GM21526 (cell line): Measurements from ENCODE around the gene ERAP2.

Experiments used
- ATAC-seq: cut with Tn5 transposase; IDR thresholded peaks from one replicate; pipeline ENCODE4 v1.9.1; 2021; ENCODE audit warnings: moderate library complexity; ENCODE audit not compliant: unreplicated experiment, low FRiP score

The ERAP2 gene

DNA sequence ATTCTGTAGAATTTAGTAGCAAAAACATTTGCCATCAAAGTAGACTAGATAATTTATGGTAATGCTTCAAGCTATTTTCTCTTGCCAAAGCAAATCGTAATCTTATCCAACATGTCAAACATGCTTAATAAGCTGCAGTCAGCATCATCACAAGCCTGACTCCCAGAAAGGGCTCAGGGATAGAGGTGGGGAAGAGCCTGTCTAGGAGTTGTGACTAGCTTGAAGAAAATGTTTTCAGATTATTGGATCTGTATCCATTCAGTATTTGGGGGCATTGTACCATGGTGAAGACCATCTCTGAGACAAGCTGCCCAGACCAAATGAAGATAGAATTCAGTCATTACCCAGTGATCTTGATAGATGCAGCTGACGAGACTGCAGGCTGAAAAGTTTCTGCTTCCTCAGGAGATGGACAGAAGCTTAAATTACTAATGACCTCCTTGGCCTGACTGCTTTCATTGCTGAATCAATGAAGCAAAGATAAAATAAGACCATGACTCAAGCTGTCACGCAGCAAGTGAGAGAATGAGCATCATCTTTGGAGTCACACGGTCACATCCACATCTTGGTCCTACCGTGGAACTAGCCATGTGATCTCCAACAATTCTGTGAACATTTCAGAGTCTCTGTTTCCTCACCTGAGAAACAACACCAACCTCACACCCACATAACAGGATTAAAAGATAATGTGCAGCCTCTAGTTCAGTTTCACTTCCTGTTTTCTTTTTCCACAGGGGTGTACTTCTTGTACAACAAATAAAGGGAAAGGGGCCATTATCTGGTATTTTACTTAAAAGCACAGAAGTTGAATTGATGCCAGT is 9.4 kb downstream of the ERAP2 start:
- peak; percentile 75 for ATAC-seq

DNA sequence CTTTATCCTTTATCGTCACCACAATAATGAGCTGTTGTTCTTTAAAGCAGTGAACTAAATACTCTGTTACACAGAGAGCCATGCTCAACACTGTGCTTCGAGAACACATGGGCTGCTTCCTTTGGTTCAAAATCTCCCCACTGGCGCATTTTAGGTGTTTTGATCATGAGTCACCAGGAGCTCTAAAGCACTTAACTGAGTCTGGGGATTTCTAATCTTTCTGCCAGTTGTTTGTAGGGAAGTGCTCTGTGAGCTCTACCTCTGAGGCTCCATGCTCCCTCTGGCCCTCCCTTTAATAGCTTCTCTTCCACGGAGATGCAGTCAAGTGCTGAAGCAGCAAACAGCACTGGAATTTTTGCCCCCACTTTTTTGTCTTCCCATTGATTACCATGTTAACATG is 17.0 kb downstream of the ERAP2 start:
- ATAC-seq = no peak

DNA sequence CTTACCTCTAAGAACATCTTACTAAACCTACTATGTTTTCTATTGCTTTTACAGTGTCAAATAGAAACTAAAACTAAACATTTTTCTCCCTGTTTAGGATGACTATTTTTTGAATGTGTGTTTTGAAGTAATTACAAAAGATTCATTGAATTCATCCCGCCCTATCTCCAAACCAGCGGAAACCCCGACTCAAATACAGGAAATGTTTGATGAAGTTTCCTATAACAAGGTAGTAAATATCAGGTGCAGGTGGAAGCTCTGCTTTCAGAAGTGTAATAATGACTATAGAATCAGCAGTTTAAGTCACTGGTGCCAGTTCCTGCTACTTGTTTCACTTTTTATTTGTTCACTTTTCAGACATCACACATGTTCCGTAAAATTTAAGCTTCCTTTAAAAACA is 20.0 kb downstream of the ERAP2 start:
- ATAC-seq = peak; percentile 72

DNA sequence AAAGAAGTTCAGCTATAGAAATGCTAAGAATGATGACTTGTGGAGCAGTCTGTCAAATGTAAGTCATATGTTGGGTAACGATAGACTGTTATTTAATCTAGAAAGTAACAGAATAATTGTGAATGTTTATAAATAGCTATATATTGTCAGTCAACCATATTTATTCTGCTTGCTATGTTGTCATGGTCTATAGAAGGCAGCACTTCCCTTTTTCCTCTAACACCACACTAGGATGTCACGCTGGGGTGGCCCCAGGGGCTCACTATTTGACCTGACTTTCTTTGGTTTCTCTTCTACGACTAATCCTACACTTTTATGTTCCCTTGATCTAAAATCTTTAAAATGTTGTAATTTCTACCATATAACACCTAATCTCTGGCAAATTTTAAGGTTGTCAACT is 20.5 kb downstream of the ERAP2 start:
- ATAC-seq = peak; percentile 82

DNA sequence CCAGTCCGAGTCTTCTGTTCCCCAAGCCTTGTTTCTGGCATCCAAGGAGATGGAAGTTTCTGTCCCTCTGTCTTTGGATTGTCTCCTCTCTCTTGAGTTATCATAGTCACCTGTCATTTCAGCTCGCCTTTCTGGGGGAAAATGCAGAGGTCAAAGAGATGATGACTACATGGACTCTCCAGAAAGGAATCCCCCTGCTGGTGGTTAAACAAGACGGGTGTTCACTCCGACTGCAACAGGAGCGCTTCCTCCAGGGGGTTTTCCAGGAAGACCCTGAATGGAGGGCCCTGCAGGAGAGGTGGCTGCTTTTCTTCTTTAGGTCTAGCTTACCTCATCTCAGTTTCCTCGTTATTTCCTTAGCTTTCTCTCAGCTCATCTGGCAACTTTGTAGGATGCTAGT is 25.1 kb downstream of the ERAP2 start:
- ATAC-seq = no peak

DNA sequence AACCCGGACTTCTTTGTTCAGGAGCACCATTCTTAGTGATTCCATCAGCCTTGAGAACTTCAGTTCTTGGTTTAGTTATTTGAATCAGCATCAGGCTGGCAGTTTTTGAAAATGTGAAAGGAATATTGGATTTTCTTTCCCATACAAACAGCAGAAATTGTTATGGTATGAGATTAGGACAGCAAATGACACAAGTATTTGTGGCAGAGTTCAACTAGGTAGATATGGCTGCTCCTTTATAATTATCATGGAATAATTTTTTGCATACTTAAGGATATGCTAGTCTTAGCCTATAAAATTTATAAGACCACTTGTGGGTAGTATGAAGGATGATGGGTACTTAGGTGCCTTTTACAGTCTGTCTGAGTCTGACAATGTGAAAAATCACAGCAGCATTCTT is 25.5 kb downstream of the ERAP2 start:
- ATAC-seq = no peak

DNA sequence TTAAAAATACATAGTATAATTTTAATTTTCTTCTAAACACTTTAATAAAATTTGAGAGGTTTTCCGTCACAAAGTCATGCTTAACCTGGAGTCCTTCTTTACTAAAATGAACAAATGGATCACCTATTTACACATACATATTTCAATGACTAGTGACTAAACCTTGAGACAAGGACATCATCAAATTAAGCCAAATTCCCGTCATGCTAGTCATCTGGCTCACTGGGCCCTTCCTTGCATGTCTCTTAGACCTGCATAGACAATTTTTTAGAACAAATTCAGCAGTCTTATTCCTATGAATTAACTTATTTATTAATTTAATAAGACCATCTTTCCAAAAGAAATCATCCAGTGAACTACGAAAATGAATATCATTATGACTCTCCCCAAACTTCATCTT is 26.6 kb downstream of the ERAP2 start:
- no peak for ATAC-seq

DNA sequence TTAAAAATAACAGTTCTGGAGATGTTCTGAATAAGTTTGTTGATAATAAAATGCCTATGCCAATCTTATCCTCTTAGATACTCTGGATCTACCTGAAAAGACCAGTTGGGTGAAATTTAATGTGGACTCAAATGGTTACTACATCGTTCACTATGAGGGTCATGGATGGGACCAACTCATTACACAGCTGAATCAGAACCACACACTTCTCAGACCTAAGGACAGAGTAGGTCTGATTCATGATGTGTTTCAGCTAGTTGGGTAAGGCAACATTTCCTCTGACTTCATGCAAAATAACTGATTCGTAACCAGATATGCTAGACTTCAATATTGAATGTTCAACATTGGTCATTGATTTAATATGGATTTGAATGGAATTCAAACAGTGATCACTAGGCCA is 27.0 kb downstream of the ERAP2 start:
- ATAC-seq = no peak

DNA sequence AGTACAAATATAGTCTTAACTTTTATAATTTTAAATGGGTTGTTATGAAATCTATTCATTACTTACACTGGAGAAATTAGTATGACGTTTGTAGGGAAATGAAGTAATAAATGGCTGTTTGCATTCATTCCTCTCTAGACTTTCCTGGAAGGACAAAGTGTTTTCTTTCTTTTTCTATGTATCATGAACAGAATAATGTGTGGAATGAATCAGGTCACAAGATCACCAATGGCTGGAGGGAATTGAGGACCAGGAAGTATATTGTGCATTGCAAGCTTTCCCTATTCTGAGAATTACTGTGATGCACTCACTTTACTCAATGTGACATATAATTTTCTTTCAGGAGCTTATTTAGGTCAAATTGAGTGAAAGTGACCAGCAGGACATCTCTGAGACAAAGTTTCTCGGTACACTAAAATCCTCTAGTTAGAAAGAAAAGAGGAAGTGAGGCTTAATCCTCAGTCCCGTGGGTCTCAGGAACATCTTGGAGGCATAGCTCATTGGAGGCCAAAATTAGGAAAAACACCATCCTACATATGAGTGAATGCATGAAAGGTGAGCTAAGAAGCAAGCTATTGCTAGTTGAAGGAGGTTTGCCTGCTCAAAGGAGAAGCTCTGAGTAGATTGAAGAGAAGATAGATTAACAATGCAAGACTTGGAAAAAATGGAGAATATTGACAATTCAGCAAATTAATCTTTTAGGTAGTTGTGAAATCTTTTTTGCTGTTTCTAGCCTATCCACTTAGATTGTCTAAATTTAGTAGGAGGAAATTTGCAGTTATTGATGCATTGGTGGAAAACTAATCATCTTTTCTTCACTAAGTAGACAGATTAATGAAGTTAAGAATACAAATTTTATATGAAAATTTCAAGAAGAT is 28.0 kb downstream of the ERAP2 start:
- ATAC-seq = no peak

DNA sequence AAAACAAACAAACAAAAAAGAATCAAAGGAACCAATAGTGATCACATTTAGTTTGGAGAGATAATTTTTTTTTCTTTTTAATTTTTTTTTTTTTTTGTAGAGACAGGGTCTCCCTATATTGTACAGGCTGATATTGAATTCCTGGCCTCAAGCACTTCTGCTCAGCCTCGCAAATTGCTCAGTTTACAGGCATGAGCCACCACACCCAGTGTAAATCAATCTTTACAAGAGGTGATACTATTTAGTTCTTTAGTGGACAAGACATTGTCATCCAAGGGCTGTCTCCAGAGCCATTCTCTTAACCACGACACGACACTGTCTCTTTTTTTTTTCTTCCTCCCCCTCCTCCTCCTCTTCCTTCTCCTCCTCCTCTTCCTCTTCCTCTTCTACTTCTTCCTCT is 29.6 kb downstream of the ERAP2 start:
- no peak for ATAC-seq

DNA sequence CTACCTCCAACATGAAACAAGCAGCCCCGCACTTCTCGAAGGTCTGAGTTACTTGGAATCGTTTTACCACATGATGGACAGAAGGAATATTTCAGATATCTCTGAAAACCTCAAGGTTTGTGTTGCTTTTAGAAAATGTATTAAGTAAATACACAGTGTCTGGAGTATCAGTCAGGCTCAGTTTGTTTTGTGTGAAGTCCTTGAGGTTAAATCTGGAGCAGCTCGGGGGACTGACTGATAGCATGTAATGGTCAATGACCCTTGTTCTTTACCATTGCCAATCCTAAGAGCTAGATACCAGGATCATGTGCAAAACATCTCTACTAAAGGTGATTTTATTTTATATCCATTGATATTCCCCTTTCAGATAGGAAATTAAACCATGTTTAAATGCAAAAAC is 32.7 kb downstream of the ERAP2 start:
- no peak for ATAC-seq

DNA sequence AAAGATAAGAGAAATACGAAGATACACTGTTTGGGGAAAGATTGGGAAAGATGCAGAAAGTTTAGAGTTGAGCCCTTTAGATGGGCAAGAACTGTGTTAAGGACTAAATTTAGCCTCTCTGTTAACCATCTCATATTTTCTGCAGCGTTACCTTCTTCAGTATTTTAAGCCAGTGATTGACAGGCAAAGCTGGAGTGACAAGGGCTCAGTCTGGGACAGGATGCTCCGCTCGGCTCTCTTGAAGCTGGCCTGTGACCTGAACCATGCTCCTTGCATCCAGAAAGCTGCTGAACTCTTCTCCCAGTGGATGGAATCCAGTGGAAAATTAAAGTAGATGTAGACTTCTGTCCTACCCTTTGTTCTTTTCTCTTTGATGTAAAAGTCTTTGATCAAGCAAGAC is 33.1 kb downstream of the ERAP2 start:
- ATAC-seq = no peak

DNA sequence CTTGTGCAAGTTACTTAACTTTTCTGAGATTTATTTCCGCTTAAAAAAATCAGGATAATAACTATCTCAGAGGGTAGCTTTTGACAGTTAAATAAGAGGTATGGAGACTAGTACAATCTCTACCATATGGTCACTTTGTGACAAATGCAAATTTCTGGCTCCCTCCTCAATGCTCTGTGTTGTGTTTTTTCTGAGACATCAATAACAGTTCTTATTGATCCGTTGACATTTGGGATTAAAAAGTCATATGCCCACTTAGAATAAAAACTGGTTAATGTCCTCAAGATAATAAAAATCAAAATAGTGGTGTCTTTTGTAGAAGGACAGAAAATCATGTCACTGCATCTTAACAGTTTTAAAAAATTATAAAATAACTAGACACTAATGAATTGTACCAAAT is 34.8 kb downstream of the ERAP2 start:
- no peak for ATAC-seq

DNA sequence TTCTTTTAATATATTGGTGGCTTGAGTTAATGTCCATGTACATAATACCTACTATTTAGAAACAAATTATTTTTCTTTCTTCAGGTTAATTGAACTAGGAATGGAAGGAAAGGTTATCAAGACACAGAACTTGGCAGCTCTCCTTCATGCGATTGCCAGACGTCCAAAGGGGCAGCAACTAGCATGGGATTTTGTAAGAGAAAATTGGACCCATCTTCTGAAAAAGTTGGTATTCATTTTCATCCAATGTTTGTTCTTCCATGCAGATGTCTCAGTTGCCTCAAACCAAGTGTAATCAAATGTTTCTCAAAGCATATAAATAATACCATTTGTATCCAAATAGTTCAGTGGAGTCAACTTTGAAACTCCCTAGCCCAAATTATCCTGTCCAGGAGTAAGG is 36.9 kb downstream of the ERAP2 start:
- ATAC-seq = no peak

DNA sequence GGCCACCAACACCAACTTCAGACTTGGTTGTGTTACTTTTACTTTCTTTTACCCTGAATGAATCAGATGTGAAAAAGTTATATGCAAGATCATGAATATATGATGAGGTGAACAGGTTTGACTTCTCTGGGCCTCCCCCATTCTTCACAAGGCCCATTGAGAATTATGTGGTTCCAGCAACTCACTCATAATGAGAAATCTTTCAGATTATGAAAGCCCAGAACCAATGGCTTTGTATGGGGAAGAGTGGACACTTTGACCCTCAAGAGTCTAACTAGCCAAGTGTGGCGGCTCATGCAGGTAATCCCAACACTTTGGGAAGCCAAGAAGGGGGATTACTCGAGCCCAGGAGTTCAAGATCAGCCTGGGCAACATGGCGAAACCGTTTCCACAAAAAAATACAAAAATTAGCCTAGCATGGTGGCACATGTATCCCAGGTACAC is 43.5 kb downstream of the ERAP2 start:
- ATAC-seq = peak; percentile 48

DNA sequence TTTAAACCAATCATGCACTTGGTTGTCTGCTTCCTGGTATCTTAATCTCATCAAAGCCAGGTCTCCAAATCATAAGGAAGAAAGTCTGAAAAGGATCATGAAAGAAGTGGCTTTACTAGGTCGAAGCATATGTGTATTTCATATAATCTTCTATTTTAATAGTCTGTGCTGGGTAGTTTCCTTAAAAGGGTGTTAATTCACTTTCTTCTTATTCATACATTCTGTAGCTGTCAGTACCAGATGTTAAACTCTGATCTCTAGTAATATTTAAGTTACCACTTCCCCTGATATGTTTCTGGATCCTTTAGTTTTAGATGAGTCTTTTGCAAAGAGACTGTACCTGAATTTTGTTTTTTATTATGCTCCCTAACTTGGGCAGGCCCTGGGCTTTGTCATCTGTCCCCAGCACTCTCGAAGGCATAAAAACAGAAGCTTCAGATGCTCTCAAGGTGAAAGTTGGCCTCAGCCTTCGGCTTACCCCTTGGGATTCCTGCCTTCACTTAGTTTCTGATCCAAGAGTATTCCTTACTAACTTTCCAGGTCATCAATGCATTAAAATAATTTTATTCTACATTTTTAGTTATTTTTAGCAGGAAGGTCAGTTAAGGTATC is 44.5 kb downstream of the ERAP2 start:
- ATAC-seq = no peak

DNA sequence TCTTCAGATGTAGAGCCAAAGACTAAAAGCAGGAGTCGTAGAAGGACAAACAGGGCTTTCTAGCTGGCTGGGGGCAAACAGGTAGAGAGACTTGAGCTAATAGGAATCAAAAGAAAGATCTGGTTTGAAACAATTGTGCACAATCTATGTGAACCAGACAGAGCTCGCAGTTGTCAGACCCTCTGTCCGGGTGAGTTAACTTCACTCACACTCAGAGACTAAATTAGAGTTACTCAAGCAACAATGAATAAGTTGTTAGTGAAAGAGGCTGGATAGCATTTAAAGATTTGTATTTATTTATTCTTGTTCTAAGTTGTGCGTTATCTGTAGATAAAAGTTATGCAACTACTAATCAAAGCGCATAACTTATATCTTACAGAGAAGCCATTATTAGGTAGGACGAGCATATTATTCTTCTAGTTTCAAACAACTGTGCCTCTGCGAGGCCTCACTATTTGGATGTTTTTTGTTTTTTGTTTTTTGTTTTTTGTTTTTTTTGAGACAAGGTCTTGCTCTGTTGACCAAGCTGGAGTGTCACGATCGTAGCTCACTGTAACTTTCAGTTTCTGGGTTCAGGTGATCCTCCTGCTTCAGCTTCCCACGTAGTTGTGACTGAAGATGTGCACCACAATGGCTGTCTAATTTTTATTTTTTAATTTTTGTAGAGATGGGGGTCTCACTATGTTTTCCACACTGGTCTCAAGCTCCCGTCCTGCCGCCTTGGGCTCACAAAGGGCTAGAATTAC is 46.4 kb downstream of the ERAP2 start:
- no peak for ATAC-seq

DNA sequence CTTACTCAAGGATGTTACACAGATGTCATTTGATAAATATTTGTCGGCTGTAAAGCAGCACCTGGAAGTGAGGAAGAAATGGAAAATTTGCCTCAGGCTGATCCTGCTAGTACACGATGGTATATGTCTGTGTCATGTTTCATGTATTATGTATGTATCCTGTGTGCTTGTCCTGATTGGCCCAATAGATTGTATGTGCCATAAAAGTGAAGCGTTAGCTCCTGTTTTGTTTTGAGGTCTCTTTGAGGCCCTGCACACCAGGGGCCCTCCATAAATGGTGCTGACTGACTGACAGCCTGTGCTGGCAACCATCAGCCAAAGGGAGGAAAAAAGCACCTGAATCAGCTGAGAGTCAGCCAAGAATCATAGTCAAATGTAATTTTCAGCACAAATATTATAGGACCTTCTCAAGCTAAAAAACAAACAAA is 47.7 kb downstream of the ERAP2 start:
- ATAC-seq = no peak

DNA sequence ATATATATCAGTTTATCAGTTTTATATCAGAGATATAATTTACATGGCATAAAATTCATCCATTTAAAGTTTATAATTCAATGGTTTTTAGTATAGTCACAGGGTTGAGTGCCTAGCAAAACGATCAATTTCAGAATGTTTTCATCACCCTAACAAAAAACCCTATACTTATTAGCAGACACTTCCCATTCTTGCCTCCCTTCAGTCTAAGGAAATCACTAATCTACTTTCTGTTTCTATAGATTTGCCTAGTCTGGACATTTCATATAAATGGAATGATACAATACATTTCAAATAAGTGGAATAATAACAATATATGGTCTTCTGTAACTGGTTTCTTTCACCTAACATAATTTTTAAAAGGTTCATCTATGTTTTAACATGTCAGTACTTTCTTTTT is 50.0 kb downstream of the ERAP2 start:
- ATAC-seq = no peak

DNA sequence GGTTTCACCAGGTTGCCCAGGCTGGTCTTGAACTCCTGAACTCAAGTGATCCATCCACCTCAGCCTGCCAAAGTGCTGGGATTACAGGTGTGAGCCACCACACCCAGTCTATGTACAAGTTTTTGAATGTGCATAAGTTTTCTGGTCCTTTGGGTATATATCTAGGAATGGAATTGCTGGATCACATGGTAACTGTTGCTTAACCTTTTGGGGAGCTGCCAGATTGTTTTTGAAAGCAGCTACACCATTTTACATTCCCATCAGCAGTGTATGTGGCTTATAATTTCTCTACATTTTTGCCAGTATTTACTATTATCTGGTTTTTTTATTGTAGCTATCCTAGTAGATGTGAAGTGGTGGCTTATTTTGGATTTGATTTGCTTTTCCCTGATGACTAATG is 50.7 kb downstream of the ERAP2 start:
- ATAC-seq = no peak
